LNCAP (cell line): ENCODE measurements around the gene NEURL1B.

Experiments used
- CTCF ChIP-seq: fragments of 450-650 bp; IDR thresholded peaks from 2 replicates; pipeline ENCODE4 v1.5.1; 2017; ENCODE audit warnings: mild to moderate bottlenecking

NEURL1B gene

GRCh38 chr5:172603251-172603806 lies 37.7 kb upstream of the NEURL1B start:
- no peak for TF ChIP-seq CTCF

GRCh38 chr5:172605466-172605865 lies 35.6 kb upstream of the NEURL1B start:
- TF ChIP-seq CTCF, result no peak

GRCh38 chr5:172606156-172606785 lies 34.8 kb upstream of the NEURL1B start:
- no peak for TF ChIP-seq CTCF

- no peak for TF ChIP-seq CTCF
Measured at GRCh38 chr5:172607213-172607793, 33.8 kb upstream of the NEURL1B start.

- TF ChIP-seq CTCF, result no peak
Measured at GRCh38 chr5:172608773-172609172, 32.3 kb upstream of the NEURL1B start.

GRCh38 chr5:172610643-172611042 lies 30.4 kb upstream of the NEURL1B start:
- no peak for TF ChIP-seq CTCF

- no peak for TF ChIP-seq CTCF
Measured at GRCh38 chr5:172611913-172612312, 29.1 kb upstream of the NEURL1B start.
